Measurements from ENCODE around the gene PLCXD1.

PLCXD1 gene

GRCh38 chrX:314781-315595 lies 33.8 kb downstream of the PLCXD1 start:
- Histone ChIP-seq H3K27me3 (peaks cover 0 to 2% of the 10 kb centered on the region in 2 donors), H3K36me3 (peaks cover 39 to 63% (median 57%) of the 10 kb centered on the region in 3 donors), H3K9me3 (no peaks in the 10 kb centered on the region), H3K4me1 (peaks cover 0 to 17% (median 6%) of the 10 kb centered on the region in 4 donors), H3K27ac (no peak overlapping the region), H3K4me3 (no peak overlapping the region)
- no peak for TF ChIP-seq CTCF (IDR thresholded peaks at IDR 0.05)
- intact Hi-C loops (cut with DNase I; ENCODE audit: low total_unique reads) = loop anchor here (5.0 to 10.0 kb wide), 3 partner anchors 72 to 1137 kb away; partner anchors contain the start of genes ASMTL, PPP2R3B and SLC25A6
- DNase-seq = peak; percentile 17 to 60

- intact Hi-C loops (cut with DNase I; ENCODE audit: low total_unique reads) = loop anchor here (5.0 to 10.0 kb wide), 3 partner anchors 71 to 1136 kb away; partner anchors contain the start of genes ASMTL, PPP2R3B and SLC25A6
- no peak for TF ChIP-seq CTCF (IDR thresholded peaks at IDR 0.05)
- peak; percentile 22 to 72 for DNase-seq
These were observed 35.5 kb downstream of the PLCXD1 start for GRCh38 chrX:316351-317325.

GRCh38 chrX:317424-318067 lies 36.4 kb downstream of the PLCXD1 start:
- H3K9me3 ChIP-seq = no peaks in the 10 kb centered on the region
- TF ChIP-seq CTCF (IDR thresholded peaks at IDR 0.05) = no peak
- peak overlapping the region; percentile 91 to 95 for H3K27ac ChIP-seq
- H3K27me3 ChIP-seq = peaks cover 0 to 2% of the 10 kb centered on the region in 2 donors
- DNase-seq = no peak
- H3K4me3 ChIP-seq = peak overlapping the region; percentile 76 to 97
- H3K4me1 ChIP-seq = peaks cover 0 to 27% (median 16%) of the 10 kb centered on the region in 4 donors
- peaks cover 22 to 37% (median 35%) of the 10 kb centered on the region in 3 donors for H3K36me3 ChIP-seq
- intact Hi-C loops (cut with DNase I; ENCODE audit: low total_unique reads) = loop anchor here (5.0 to 10.0 kb wide), 3 partner anchors 70 to 1135 kb away; partner anchors contain the start of genes ASMTL, PPP2R3B and SLC25A6

More at GRCh38 chrX:316351-317325, 35.5 kb downstream of the PLCXD1 start:
- no peak overlapping the region for H3K4me3 ChIP-seq
- peaks cover 0 to 2% of the 10 kb centered on the region in 2 donors for H3K27me3 ChIP-seq
- H3K4me1 ChIP-seq = peaks cover 0 to 27% (median 16%) of the 10 kb centered on the region in 4 donors
- H3K27ac ChIP-seq = peak overlapping the region in 1 of 2 donors; percentile 91
- peaks cover 28 to 46% (median 45%) of the 10 kb centered on the region in 3 donors for H3K36me3 ChIP-seq
- no peaks in the 10 kb centered on the region for H3K9me3 ChIP-seq

- no peaks in the 10 kb centered on the region for H3K9me3 ChIP-seq
- peak; percentile 99 to 100 for DNase-seq
- H3K27me3 ChIP-seq = peaks cover 0 to 2% of the 10 kb centered on the region in 2 donors
- H3K4me1 ChIP-seq = peaks cover 0 to 31% (median 17%) of the 10 kb centered on the region in 4 donors
- peak overlapping the region; percentile 91 to 95 for H3K27ac ChIP-seq
- H3K4me3 ChIP-seq = peak overlapping the region; percentile 76 to 97
- peaks cover 16 to 31% (median 29%) of the 10 kb centered on the region in 3 donors for H3K36me3 ChIP-seq
- no peak for TF ChIP-seq CTCF (IDR thresholded peaks at IDR 0.05)
- intact Hi-C loops (cut with DNase I; ENCODE audit: low total_unique reads) = loop anchor here (5.0 to 10.0 kb wide), 3 partner anchors 69 to 1134 kb away; partner anchors contain the start of genes ASMTL, PPP2R3B and SLC25A6
These were observed 37.0 kb downstream of the PLCXD1 start for GRCh38 chrX:318068-318738.

Measured in tibial artery (tissue), 4 donors.